GM19395 (cell line): ENCODE results near the gene CD82.
"Not testable (repeated sequence)": the region's sequence is repeated elsewhere in the genome, so short reads cannot be mapped to it uniquely, and the experiment has no call there.

ENCODE experiments used
- ATAC-seq: cut with Tn5 transposase; IDR thresholded peaks from one replicate; pipeline ENCODE4 v1.9.1; 2021; ENCODE audit warnings: mild to moderate bottlenecking, moderate library complexity; ENCODE audit not compliant: unreplicated experiment

The CD82 gene

GRCh38 chr11:44658506-44658850, 93.0 kb downstream of the CD82 start:
- ATAC-seq: no peak

DNA sequence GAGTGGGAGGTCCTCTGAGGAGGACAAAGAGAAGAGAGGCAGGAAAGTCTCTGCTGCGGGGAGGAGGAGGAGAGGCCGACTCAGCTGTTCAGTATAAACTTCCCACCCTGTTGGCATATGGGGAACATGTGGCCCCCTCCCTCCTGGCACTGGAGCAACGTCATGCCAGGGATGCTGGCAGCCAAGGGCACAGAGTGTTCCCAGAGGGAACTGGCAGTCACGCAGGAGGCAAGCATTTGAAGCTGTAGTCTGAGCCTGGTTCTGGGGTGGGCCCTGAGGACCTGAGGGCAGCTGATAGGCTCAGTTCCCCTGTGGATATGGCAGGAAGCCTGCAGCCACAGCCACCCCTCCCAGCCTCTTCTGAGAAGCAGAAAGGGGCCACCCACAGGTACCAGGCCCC, 94.2 kb downstream of the CD82 start:
- no peak for ATAC-seq

GRCh38 chr11:44660535-44660934, 95.1 kb downstream of the CD82 start:
- not testable (repeated sequence) for ATAC-seq

GRCh38 chr11:44661311-44661717, 95.9 kb downstream of the CD82 start:
- ATAC-seq: no peak
